Astrocyte (in vitro differentiated cells and primary cell): ENCODE results near the gene PRKD2. TPM values are rescaled to one million over a fixed set of nuclear protein-coding genes. Genes with fewer than 3 reads are reported as not detected.

Experiments used
- DNase-seq: peaks from one replicate; pipeline ENCODE4 v3.0.0-alpha.2; 2010; ENCODE audit warnings: low read depth
- FAIRE-seq: peaks from 2 replicates; lab custom pipeline; 2011; peaks lifted over from hg19 to GRCh38; lab: Jason Lieb, UNC
- H2AFZ ChIP-seq: 2 replicates; pipeline ENCODE4 v1.6.0; 2012; ENCODE audit warnings: low read depth, low read length, inconsistent platforms
- H3K27ac ChIP-seq: 2 replicates; pipeline ENCODE4 v1.5.1; 2011; ENCODE audit warnings: low read depth, low read length, inconsistent platforms
- H3K27me3 ChIP-seq: 2 replicates; pipeline ENCODE4 v1.6.0; 2011; ENCODE audit warnings: low read length, inconsistent platforms; ENCODE audit not compliant: insufficient read depth
- H3K36me3 ChIP-seq: 2 replicates; pipeline ENCODE4 v1.5.1; 2011; ENCODE audit warnings: low read length, inconsistent platforms; ENCODE audit not compliant: insufficient read depth
- H3K4me1 ChIP-seq: 2 replicates; pipeline ENCODE4 v1.5.1; 2011; ENCODE audit warnings: low read length, inconsistent platforms; ENCODE audit not compliant: insufficient read depth
- H3K4me2 ChIP-seq: 2 replicates; pipeline ENCODE4 v1.6.0; 2012; ENCODE audit warnings: low read length, inconsistent platforms
- H3K4me3 ChIP-seq: 2 replicates; pipeline ENCODE4 v1.5.1; 2011; ENCODE audit warnings: low read depth, mild to moderate bottlenecking, low read length, inconsistent platforms; ENCODE audit not compliant: insufficient read depth
- H3K79me2 ChIP-seq: 2 replicates; pipeline ENCODE4 v1.6.0; 2012; ENCODE audit warnings: mild to moderate bottlenecking, low read length, inconsistent platforms; ENCODE audit not compliant: insufficient read depth
- H3K9ac ChIP-seq: 2 replicates; pipeline ENCODE4 v1.6.0; 2012; ENCODE audit warnings: mild to moderate bottlenecking, low read length, inconsistent platforms
- H3K9me3 ChIP-seq: 2 replicates; pipeline ENCODE4 v1.5.1; 2012; ENCODE audit warnings: low read depth, mild to moderate bottlenecking, low read length, inconsistent platforms; ENCODE audit not compliant: insufficient read depth
- H4K20me1 ChIP-seq: 2 replicates; pipeline ENCODE4 v1.6.0; 2012; ENCODE audit warnings: low read length, inconsistent platforms; ENCODE audit not compliant: insufficient read depth
- H3K27ac Mint-ChIP-seq: one replicate; pipeline ENCODE4 v1.8.0; 2021; ENCODE audit warnings: mild to moderate bottlenecking, mixed read lengths; ENCODE audit not compliant: unreplicated experiment
- H3K27me3 Mint-ChIP-seq: one replicate; pipeline ENCODE4 v1.8.0; 2021; ENCODE audit warnings: low read depth, mixed read lengths; ENCODE audit not compliant: unreplicated experiment
- H3K36me3 Mint-ChIP-seq: one replicate; pipeline ENCODE4 v1.8.0; 2021; ENCODE audit warnings: low read depth, mixed read lengths; ENCODE audit not compliant: unreplicated experiment
- H3K4me1 Mint-ChIP-seq: one replicate; pipeline ENCODE4 v1.8.0; 2021; ENCODE audit warnings: low read depth, mixed read lengths; ENCODE audit not compliant: unreplicated experiment
- H3K4me3 Mint-ChIP-seq: one replicate; pipeline ENCODE4 v1.8.0; 2021; ENCODE audit warnings: mild to moderate bottlenecking, moderate library complexity, mixed read lengths; ENCODE audit not compliant: unreplicated experiment
- H3K9me3 Mint-ChIP-seq: one replicate; pipeline ENCODE4 v1.8.0; 2021; ENCODE audit warnings: mild to moderate bottlenecking, mixed read lengths; ENCODE audit not compliant: unreplicated experiment
- CTCF ChIP-seq: IDR thresholded peaks from 2 replicates; pipeline ENCODE4 v1.5.1; 2011; ENCODE audit warnings: low read depth, mild to moderate bottlenecking, inconsistent platforms, low read length, moderate library complexity; ENCODE audit not compliant: insufficient read depth
- EZH2 ChIP-seq: IDR thresholded peaks from 2 replicates; pipeline ENCODE4 v1.6.1; 2012; ENCODE audit warnings: mild to moderate bottlenecking, low read length, inconsistent platforms; ENCODE audit not compliant: insufficient read depth
- total RNA-seq: library from RNA; stranded (reverse); gene quantifications from 2 replicates; pipeline ENCODE4 v1.2.1, GENCODE V29; 2021

The PRKD2 gene
- total RNA-seq, 1 donor from 2014 or later: 54.6 TPM

GRCh38 chr19:46737298-46737654, 20.4 kb upstream of the PRKD2 start:
- Histone ChIP-seq H3K27ac (no peak overlapping the region), H3K9ac (no peak overlapping the region), H3K36me3 (peaks cover 17% of the 10 kb centered on the region), H2AFZ (no peak overlapping the region), H4K20me1 (peaks cover 82% of the 10 kb centered on the region), H3K27me3 (no peaks in the 10 kb centered on the region), H3K79me2 (peaks cover 91% of the 10 kb centered on the region), H3K4me1 (peaks cover 19% of the 10 kb centered on the region), H3K4me3 (no peak overlapping the region), H3K9me3 (no peaks in the 10 kb centered on the region), H3K4me2 (no peak overlapping the region)
- no peak for DNase-seq
- Mint-ChIP-seq H3K27me3 (no peaks in the 10 kb centered on the region), H3K27ac (no peak overlapping the region), H3K36me3 (peaks cover 5% of the 10 kb centered on the region), H3K4me1 (peaks cover 22% of the 10 kb centered on the region), H3K9me3 (no peaks in the 10 kb centered on the region), H3K4me3 (peak overlapping the region; percentile 69)
- FAIRE-seq: no peak
- TF ChIP-seq EZH2 (no peak), CTCF (no peak)

GRCh38 chr19:46736531-46737297, 19.8 kb upstream of the PRKD2 start:
- H3K79me2 ChIP-seq: peaks cover 91% of the 10 kb centered on the region
- H3K9ac ChIP-seq: no peak overlapping the region
- peaks cover 27% of the 10 kb centered on the region for H3K4me1 Mint-ChIP-seq
- DNase-seq (no peak), FAIRE-seq (no peak)
- H3K27ac ChIP-seq: no peak overlapping the region
- no peaks in the 10 kb centered on the region for H3K27me3 Mint-ChIP-seq
- H2AFZ ChIP-seq: no peak overlapping the region
- H3K4me2 ChIP-seq: no peak overlapping the region
- H3K9me3 Mint-ChIP-seq: no peaks in the 10 kb centered on the region
- TF ChIP-seq CTCF (no peak), EZH2 (no peak)
- H4K20me1 ChIP-seq: peaks cover 82% of the 10 kb centered on the region
- no peaks in the 10 kb centered on the region for H3K27me3 ChIP-seq
- H3K4me3 ChIP-seq: no peak overlapping the region
- no peaks in the 10 kb centered on the region for H3K9me3 ChIP-seq
- H3K27ac Mint-ChIP-seq: peak overlapping the region; percentile 34
- no peak overlapping the region for H3K4me3 Mint-ChIP-seq
- H3K36me3 Mint-ChIP-seq: peaks cover 10% of the 10 kb centered on the region
- H3K4me1 ChIP-seq: peaks cover 25% of the 10 kb centered on the region
- H3K36me3 ChIP-seq: peaks cover 17% of the 10 kb centered on the region

GRCh38 chr19:46733690-46734292, 16.9 kb upstream of the PRKD2 start:
- H3K4me1 Mint-ChIP-seq: peaks cover 44% of the 10 kb centered on the region
- no peaks in the 10 kb centered on the region for H3K27me3 Mint-ChIP-seq
- no peak overlapping the region for H3K4me3 Mint-ChIP-seq
- no peak for DNase-seq
- no peak overlapping the region for H2AFZ ChIP-seq
- no peak overlapping the region for H3K27ac Mint-ChIP-seq
- H3K79me2 ChIP-seq: peaks cover 87% of the 10 kb centered on the region
- no peaks in the 10 kb centered on the region for H3K9me3 Mint-ChIP-seq
- FAIRE-seq: peak; percentile 34
- H3K4me2 ChIP-seq: peak overlapping the region; percentile 56
- no peak overlapping the region for H3K9ac ChIP-seq
- H3K9me3 ChIP-seq: no peaks in the 10 kb centered on the region
- TF ChIP-seq CTCF (no peak), EZH2 (no peak)
- H3K4me1 ChIP-seq: peaks cover 46% of the 10 kb centered on the region
- H3K36me3 ChIP-seq: peaks cover 27% of the 10 kb centered on the region
- H4K20me1 ChIP-seq: peaks cover 82% of the 10 kb centered on the region
- peaks cover 14% of the 10 kb centered on the region for H3K36me3 Mint-ChIP-seq
- H3K27ac ChIP-seq: no peak overlapping the region
- H3K4me3 ChIP-seq: no peak overlapping the region
- H3K27me3 ChIP-seq: no peaks in the 10 kb centered on the region
